HepG2 (cell line): Measurements from ENCODE around the gene ALG9. TPM values are rescaled to one million over a fixed set of nuclear protein-coding genes. Genes with fewer than 3 reads are reported as not detected.
A peak's percentile ranks its signal among the peaks of the same experiment; 100 is the strongest.

Source experiments
- ATAC-seq: fragments of 200-7000 bp; cut with Tn5 transposase; 3 replicates; pipeline ENCODE4 v1.9.1; 2020; ENCODE audit warnings: mild to moderate bottlenecking, moderate library complexity
- BruUV-seq: library from RNA; stranded (reverse); fragments of 400-500 nt; replicated peaks from 2 replicates; lab custom pipeline; 2021; lab: Mats Ljungman, UMichigan
- CTCF ChIA-PET: fragments of 300-600 bp; formaldehyde crosslinking; extraction: SDS; loops from one replicate; lab custom pipeline; 2021; ENCODE audit warnings: low total read pairs, inconsistent platforms, low intra/inter-chr PET ratio; lab: Yijun Ruan, JAX
- POLR2A ChIA-PET: fragments of 350-600 bp; sonication (Branson Sonifier 250); formaldehyde crosslinking; loops from one replicate; lab custom pipeline; 2020; ENCODE audit warnings: antibody characterized with exemption, inconsistent platforms; lab: Yijun Ruan, JAX
- DNase-seq: peaks from one replicate; pipeline ENCODE4 v3.0.0-alpha.2; 2015; ENCODE audit warnings: low spot score
- FAIRE-seq: peaks from 3 replicates; lab custom pipeline; 2011; peaks lifted over from hg19 to GRCh38; lab: Jason Lieb, UNC
- H2AFZ ChIP-seq: one replicate; pipeline ENCODE4 v1.6.1; 2011; ENCODE audit warnings: low read length, inconsistent platforms
- H3K27ac ChIP-seq: fragments of 300-600 bp; 3 replicates; pipeline ENCODE4 v1.8.0; 2011; ENCODE audit warnings: mixed run types, mild to moderate bottlenecking, mixed read lengths, low read length, inconsistent platforms; ENCODE audit not compliant: insufficient read depth; ENCODE audit errors: extremely low read length
- H3K27me3 ChIP-seq, 2 experiments: fragments of 200-600 bp in 1 of 2; 2 replicates in 1 of 2; 3 replicates in 1 of 2; pipeline versions ENCODE4 v1.6.0 to v1.8.0; 2011; ENCODE audit warnings: low read length in 2 of 2, mild to moderate bottlenecking in 2 of 2, moderate library complexity in 2 of 2, inconsistent platforms in 1 of 2; ENCODE audit not compliant: insufficient read depth in 2 of 2, control insufficient read depth in 1 of 2
- H3K36me3 ChIP-seq, 2 experiments: fragments of 200-600 bp in 1 of 2; replicated peaks in 1 of 2; 2 replicates in 1 of 2; 3 replicates in 1 of 2; pipeline versions ENCODE4 v1.5.1 to v1.8.0; 2011; ENCODE audit warnings: low read length in 2 of 2, inconsistent platforms in 1 of 2; ENCODE audit not compliant: insufficient read depth in 2 of 2, control insufficient read depth in 1 of 2
- H3K4me1 ChIP-seq: 2 replicates; pipeline ENCODE4 v1.5.1; 2012; ENCODE audit warnings: low read length, inconsistent platforms; ENCODE audit not compliant: insufficient read depth
- H3K4me2 ChIP-seq: 2 replicates; pipeline ENCODE4 v1.6.0; 2011; ENCODE audit warnings: low read depth, low read length, inconsistent platforms
- H3K4me3 ChIP-seq, 3 experiments: fragments of 200-600 bp in 1 of 3; sonication (generic), shearing (Covaris generic) in 1 of 3; replicated peaks in 1 of 3; 2 replicates each; pipeline ENCODE4 v1.5.1; 2011 to 2016; ENCODE audit warnings: low read length in 3 of 3, inconsistent platforms in 2 of 3, low read depth in 2 of 3, mild to moderate bottlenecking in 2 of 3, control low read depth in 1 of 3, mixed read lengths in 1 of 3; ENCODE audit not compliant: insufficient read depth in 1 of 3
- H3K79me2 ChIP-seq: one replicate; pipeline ENCODE4 v1.6.1; 2011; ENCODE audit warnings: low read length, inconsistent platforms; ENCODE audit not compliant: insufficient read depth
- H3K9ac ChIP-seq: 2 replicates; pipeline ENCODE4 v1.6.0; 2011; ENCODE audit warnings: mild to moderate bottlenecking, low read depth, low read length, inconsistent platforms; ENCODE audit not compliant: insufficient read depth
- H3K9me3 ChIP-seq: 2 replicates; pipeline ENCODE4 v1.5.1; 2012; ENCODE audit warnings: mild to moderate bottlenecking, low read length
- H4K20me1 ChIP-seq: 2 replicates; pipeline ENCODE4 v1.6.0; 2011; ENCODE audit warnings: inconsistent platforms, mild to moderate bottlenecking, low read length, moderate library complexity; ENCODE audit not compliant: insufficient read depth
- EP300 ChIP-seq, 3 experiments: sonication (generic) in 1 of 3; formaldehyde crosslinking in 1 of 3; IDR thresholded peaks; 2 replicates each; pipeline versions ENCODE4 v1.5.1 to v1.6.1; 2011 to 2020; ENCODE audit warnings: low read depth in 2 of 3, low read length in 2 of 3, borderline replicate concordance in 1 of 3, improper control_type of control experiment in 1 of 3, mild to moderate bottlenecking in 1 of 3, missing genetic modification reagents in 1 of 3, moderate library complexity in 1 of 3
- NR2F1 ChIP-seq, 2 experiments: fragments of 450-650 bp in 1 of 2; formaldehyde crosslinking in 1 of 2; IDR thresholded peaks; 2 replicates each; pipeline versions ENCODE4 v1.5.0 to v1.6.1; 2016 to 2020; ENCODE audit warnings: mild to moderate bottlenecking in 1 of 2, missing compliant biosample characterization in 1 of 2, missing genetic modification reagents in 1 of 2, moderate library complexity in 1 of 2
- NR2F6 ChIP-seq, 2 experiments: IDR thresholded peaks; 2 replicates each; pipeline ENCODE4 v1.6.1; 2016; ENCODE audit warnings: antibody characterized with exemption in 1 of 2, mild to moderate bottlenecking in 1 of 2
- RXRB ChIP-seq: IDR thresholded peaks from 2 replicates; pipeline ENCODE4 v1.6.1; 2016; ENCODE audit warnings: borderline replicate concordance, missing genetic modification reagents, missing compliant biosample characterization
- SOX13 ChIP-seq, 3 experiments: fragments of 450-650 bp in 1 of 3; sonication (generic) in 1 of 3; formaldehyde crosslinking in 1 of 3; IDR thresholded peaks in 2 of 3; conservative IDR thresholded peaks in 1 of 3; 2 replicates each; pipeline versions ENCODE4 v1.5.0 to v1.6.1; 2016 to 2020; ENCODE audit warnings: antibody characterized with exemption in 1 of 3, mild to moderate bottlenecking in 1 of 3, missing compliant biosample characterization in 1 of 3, missing genetic modification reagents in 1 of 3, moderate library complexity in 1 of 3
- ZMYM4 ChIP-seq: sonication (generic); formaldehyde crosslinking; IDR thresholded peaks from 2 replicates; pipeline ENCODE4 v1.8.1; 2023; ENCODE audit warnings: mild to moderate bottlenecking, missing genetic modification reagents
- ZNF572 ChIP-seq: sonication (generic); formaldehyde crosslinking; IDR thresholded peaks from 2 replicates; pipeline ENCODE4 v1.5.1; 2020; ENCODE audit warnings: mild to moderate bottlenecking, missing genetic modification reagents
- ZNF616 ChIP-seq: sonication (generic); formaldehyde crosslinking; IDR thresholded peaks from 2 replicates; pipeline ENCODE4 v1.5.0; 2020; ENCODE audit warnings: low read depth, mild to moderate bottlenecking, missing genetic modification reagents
- WGBS: methylation state at CpG from one replicate; pipeline ENCODE4 v1.1.6; 2017; ENCODE audit warnings: low lambda C conversion rate; 5-methylcytosine and 5-hydroxymethylcytosine counted together
- in situ Hi-C: cut with HindIII; loops from 2 replicates; pipeline ENCODE4 v1.10.0; 2017; ENCODE audit warnings: low pct_unique_long_range_greater_than_20kb; ENCODE audit not compliant: extremely low pct_ligation_motif_present
- intact Hi-C: fragments of 100-400 bp; cut with micrococcal nuclease; formaldehyde crosslinking; loops from one replicate; pipeline ENCODE4 v1.10.0; 2022; ENCODE audit not compliant: unreplicated experiment
- polyA plus RNA-seq, 8 experiments: library from polyadenylated mRNA; depleted of rRNA in 3 of 8; stranded (reverse) in 7 of 8; unstranded in 1 of 8; fragments of >200 nt; fragmentation: Illumina TruSeq in 4 of 8; extraction: Trizol in 4 of 8; gene quantifications; 2 replicates each; pipeline versions ENCODE4 v1.2.1 to v1.2.3, GENCODE V29; 2011 to 2016; ENCODE audit warnings: low read depth in 4 of 8, missing spikeins in 1 of 8, mixed read lengths in 1 of 8; ENCODE audit not compliant: insufficient read depth in 1 of 8
- total RNA-seq, 5 experiments: library from RNA; depleted of rRNA; stranded (reverse); fragments of >200 nt; fragmentation: Illumina TruSeq; extraction: Trizol; gene quantifications; 2 replicates each; pipeline ENCODE4 v1.2.3, GENCODE V29; 2016; ENCODE audit warnings: low read depth in 1 of 5
- TF ChIP-seq, protein P1 (sequence below): sonication (generic); formaldehyde crosslinking; IDR thresholded peaks from 2 replicates; pipeline ENCODE4 v1.9.0; 2021; ENCODE audit warnings: missing genetic modification reagents, borderline replicate concordance
- TF ChIP-seq, protein P2 (sequence below): IDR thresholded peaks from 2 replicates; pipeline ENCODE4 v1.6.1; 2016; ENCODE audit warnings: low read depth, borderline replicate concordance
- TF ChIP-seq, protein P3 (sequence below): sonication (generic); formaldehyde crosslinking; IDR thresholded peaks from 2 replicates; pipeline ENCODE4 v1.5.1; 2020; ENCODE audit warnings: mild to moderate bottlenecking, missing genetic modification reagents, moderate library complexity
- TF ChIP-seq, protein P4 (sequence below): sonication (generic); formaldehyde crosslinking; IDR thresholded peaks from 2 replicates; pipeline ENCODE4 v1.4.0; 2020; ENCODE audit warnings: missing genetic modification reagents, borderline replicate concordance

ALG9 gene
- total and polyA plus RNA-seq, 2 of the 13 experiments (the other 11 are each of a cell fraction or from before 2014, with no cell fraction given): 39.4 to 40.6 TPM

DNA sequence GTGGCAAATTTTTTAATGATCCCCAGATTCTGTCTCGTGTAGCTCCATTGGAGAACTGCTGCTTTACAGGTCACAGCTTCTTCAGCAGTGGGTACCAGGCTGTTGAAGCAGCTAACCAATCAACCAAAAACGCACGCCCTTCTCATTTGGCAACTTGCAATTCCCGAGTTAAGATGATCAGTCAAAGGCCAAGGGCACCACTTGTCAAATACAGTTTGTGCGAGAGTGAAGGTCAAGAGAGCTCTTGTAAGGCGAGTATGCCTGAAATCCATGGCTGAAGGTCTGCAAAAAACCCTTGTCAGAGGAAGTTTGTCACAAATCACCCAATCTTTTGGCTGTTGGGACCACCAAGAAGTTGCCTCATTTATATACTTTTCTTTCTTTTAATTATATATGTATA lies 92.3 kb downstream of the ALG9 start:
- no peaks in the 10 kb centered on the region for H3K9me3 ChIP-seq
- H3K4me3 ChIP-seq: no peak overlapping the region
- intact Hi-C loops (no loop called here), in situ Hi-C loops (loop anchor here (5.0 kb wide), 1 partner anchor 177 kb away; the partner anchor contains the start of gene SIK2)
- no peak overlapping the region for H3K9ac ChIP-seq
- H4K20me1 ChIP-seq: no peaks in the 10 kb centered on the region
- CTCF ChIA-PET: no interaction called here
- H3K79me2 ChIP-seq: no peaks in the 10 kb centered on the region
- DNase-seq (no peak), ATAC-seq (no peak), FAIRE-seq (no peak)
- H3K36me3 ChIP-seq: no peaks in the 10 kb centered on the region
- no TSS peak for BruUV-seq
- H3K27me3 ChIP-seq: no peaks in the 10 kb centered on the region
- POLR2A ChIA-PET: interaction anchor here (1.3 to 4.7 kb wide), 5 partner anchors 10 to 155 kb away, joined by 3 to 68 read pairs (median 5); partner anchors contain the start of gene PPP2R1B
- peak overlapping the region; percentile 39 for H3K27ac ChIP-seq
- H3K4me2 ChIP-seq: peak overlapping the region; percentile 18; the same call in 1 of the 2 replicates
- no peak overlapping the region for H2AFZ ChIP-seq
- WGBS: 69% methylated on average over 6 of the region's 6 CpGs
- H3K4me1 ChIP-seq: peaks cover 56% of the 10 kb centered on the region
- TF ChIP-seq, protein P1, sequence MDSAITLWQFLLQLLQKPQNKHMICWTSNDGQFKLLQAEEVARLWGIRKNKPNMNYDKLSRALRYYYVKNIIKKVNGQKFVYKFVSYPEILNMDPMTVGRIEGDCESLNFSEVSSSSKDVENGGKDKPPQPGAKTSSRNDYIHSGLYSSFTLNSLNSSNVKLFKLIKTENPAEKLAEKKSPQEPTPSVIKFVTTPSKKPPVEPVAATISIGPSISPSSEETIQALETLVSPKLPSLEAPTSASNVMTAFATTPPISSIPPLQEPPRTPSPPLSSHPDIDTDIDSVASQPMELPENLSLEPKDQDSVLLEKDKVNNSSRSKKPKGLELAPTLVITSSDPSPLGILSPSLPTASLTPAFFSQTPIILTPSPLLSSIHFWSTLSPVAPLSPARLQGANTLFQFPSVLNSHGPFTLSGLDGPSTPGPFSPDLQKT (CRISPR knock-in tag): no peak
- TF ChIP-seq RXRB (CRISPR knock-in tag): 0 out of 2 replicates have a peak, but pooled peaks have one; percentile 27
- TF ChIP-seq ZMYM4 (CRISPR knock-in tag): 0 out of 2 replicates have a peak, but pooled peaks have one; percentile 40
- TF ChIP-seq, protein P2, sequence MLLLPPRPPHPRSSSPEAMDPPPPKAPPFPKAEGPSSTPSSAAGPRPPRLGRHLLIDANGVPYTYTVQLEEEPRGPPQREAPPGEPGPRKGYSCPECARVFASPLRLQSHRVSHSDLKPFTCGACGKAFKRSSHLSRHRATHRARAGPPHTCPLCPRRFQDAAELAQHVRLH: 0 out of 2 replicates have a peak, but pooled peaks have one; percentile 30
- TF ChIP-seq NR2F1 (CRISPR knock-in tag; IDR thresholded peaks at IDR 0.05): 0 out of 4 replicates have a peak, but pooled peaks of 1 of the 2 experiments have one; percentile 24
- TF ChIP-seq, protein P3, sequence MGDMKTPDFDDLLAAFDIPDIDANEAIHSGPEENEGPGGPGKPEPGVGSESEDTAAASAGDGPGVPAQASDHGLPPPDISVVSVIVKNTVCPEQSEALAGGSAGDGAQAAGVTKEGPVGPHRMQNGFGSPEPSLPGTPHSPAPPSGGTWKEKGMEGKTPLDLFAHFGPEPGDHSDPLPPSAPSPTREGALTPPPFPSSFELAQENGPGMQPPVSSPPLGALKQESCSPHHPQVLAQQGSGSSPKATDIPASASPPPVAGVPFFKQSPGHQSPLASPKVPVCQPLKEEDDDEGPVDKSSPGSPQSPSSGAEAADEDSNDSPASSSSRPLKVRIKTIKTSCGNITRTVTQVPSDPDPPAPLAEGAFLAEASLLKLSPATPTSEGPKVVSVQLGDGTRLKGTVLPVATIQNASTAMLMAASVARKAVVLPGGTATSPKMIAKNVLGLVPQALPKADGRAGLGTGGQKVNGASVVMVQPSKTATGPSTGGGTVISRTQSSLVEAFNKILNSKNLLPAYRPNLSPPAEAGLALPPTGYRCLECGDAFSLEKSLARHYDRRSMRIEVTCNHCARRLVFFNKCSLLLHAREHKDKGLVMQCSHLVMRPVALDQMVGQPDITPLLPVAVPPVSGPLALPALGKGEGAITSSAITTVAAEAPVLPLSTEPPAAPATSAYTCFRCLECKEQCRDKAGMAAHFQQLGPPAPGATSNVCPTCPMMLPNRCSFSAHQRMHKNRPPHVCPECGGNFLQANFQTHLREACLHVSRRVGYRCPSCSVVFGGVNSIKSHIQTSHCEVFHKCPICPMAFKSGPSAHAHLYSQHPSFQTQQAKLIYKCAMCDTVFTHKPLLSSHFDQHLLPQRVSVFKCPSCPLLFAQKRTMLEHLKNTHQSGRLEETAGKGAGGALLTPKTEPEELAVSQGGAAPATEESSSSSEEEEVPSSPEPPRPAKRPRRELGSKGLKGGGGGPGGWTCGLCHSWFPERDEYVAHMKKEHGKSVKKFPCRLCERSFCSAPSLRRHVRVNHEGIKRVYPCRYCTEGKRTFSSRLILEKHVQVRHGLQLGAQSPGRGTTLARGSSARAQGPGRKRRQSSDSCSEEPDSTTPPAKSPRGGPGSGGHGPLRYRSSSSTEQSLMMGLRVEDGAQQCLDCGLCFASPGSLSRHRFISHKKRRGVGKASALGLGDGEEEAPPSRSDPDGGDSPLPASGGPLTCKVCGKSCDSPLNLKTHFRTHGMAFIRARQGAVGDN (CRISPR knock-in tag): peak; percentile 7
- TF ChIP-seq ZNF572 (CRISPR knock-in tag): no peak
- TF ChIP-seq EP300 (IDR thresholded peaks at IDR 0.05; ENCODE audit: low read depth in 2 of 2, low read length in 2 of 2): 0 out of 4 replicates have a peak, but pooled peaks of 1 of the 2 experiments have one; percentile 27
- no peak for TF ChIP-seq EP300 (CRISPR knock-in tag; IDR thresholded peaks at IDR 0.05; ENCODE audit: borderline replicate concordance)
- TF ChIP-seq SOX13 (IDR thresholded peaks at IDR 0.05): no peak
- peak in 1 of 2 experiments; percentile 31; a peak in 1 of 4 replicates for TF ChIP-seq SOX13 (CRISPR knock-in tag; conservative IDR thresholded peaks at IDR 0.05 in 1 of 2, IDR thresholded peaks at IDR 0.05 in 1 of 2)
- TF ChIP-seq, protein P4, sequence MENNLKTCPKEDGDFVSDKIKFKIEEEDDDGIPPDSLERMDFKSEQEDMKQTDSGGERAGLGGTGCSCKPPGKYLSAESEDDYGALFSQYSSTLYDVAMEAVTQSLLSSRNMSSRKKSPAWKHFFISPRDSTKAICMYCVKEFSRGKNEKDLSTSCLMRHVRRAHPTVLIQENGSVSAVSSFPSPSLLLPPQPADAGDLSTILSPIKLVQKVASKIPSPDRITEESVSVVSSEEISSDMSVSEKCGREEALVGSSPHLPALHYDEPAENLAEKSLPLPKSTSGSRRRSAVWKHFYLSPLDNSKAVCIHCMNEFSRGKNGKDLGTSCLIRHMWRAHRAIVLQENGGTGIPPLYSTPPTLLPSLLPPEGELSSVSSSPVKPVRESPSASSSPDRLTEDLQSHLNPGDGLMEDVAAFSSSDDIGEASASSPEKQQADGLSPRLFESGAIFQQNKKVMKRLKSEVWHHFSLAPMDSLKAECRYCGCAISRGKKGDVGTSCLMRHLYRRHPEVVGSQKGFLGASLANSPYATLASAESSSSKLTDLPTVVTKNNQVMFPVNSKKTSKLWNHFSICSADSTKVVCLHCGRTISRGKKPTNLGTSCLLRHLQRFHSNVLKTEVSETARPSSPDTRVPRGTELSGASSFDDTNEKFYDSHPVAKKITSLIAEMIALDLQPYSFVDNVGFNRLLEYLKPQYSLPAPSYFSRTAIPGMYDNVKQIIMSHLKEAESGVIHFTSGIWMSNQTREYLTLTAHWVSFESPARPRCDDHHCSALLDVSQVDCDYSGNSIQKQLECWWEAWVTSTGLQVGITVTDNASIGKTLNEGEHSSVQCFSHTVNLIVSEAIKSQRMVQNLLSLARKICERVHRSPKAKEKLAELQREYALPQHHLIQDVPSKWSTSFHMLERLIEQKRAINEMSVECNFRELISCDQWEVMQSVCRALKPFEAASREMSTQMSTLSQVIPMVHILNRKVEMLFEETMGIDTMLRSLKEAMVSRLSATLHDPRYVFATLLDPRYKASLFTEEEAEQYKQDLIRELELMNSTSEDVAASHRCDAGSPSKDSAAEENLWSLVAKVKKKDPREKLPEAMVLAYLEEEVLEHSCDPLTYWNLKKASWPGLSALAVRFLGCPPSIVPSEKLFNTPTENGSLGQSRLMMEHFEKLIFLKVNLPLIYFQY (CRISPR knock-in tag): no peak
- TF ChIP-seq NR2F6 (IDR thresholded peaks at IDR 0.05): no peak
- TF ChIP-seq NR2F6 (CRISPR knock-in tag; IDR thresholded peaks at IDR 0.05): peak; percentile 58; the same call in 1 of the 2 replicates
- no peak for TF ChIP-seq ZNF616 (CRISPR knock-in tag)
